A549 (cell line): Measurements from ENCODE around the gene ATP1B3. TPM values are rescaled to one million over a fixed set of nuclear protein-coding genes. Genes with fewer than 3 reads are reported as not detected.

Experiments
- ATAC-seq, 2 experiments: fragments of 200-7000 bp in 1 of 2; fragments of >200 bp in 1 of 2; cut with Nextera tagmentation in 1 of 2; cut with Tn5 transposase in 1 of 2; 3 replicates each; pipeline versions ENCODE4 v1.8.0 to v1.9.1; 2018 to 2020; ENCODE audit warnings: mild to moderate bottlenecking in 1 of 2, moderate library complexity in 1 of 2
- CTCF ChIA-PET: fragments of 300-600 bp; sonication (Branson Sonifier 250); formaldehyde crosslinking; extraction: SDS; loops from one replicate; lab custom pipeline; 2021; ENCODE audit warnings: antibody characterized with exemption, inconsistent platforms; lab: Yijun Ruan, JAX
- POLR2A ChIA-PET: fragments of 350-600 bp; formaldehyde crosslinking; extraction: SDS; loops from one replicate; lab custom pipeline; 2021; ENCODE audit warnings: antibody characterized with exemption, inconsistent platforms; lab: Yijun Ruan, JAX
- DNase-seq, 2 experiments: peaks; one replicate each; pipeline versions ENCODE4 v3.0.0 to v3.0.0-alpha.2; 2011 to 2016; ENCODE audit warnings: low read depth in 1 of 2, low spot score in 1 of 2
- FAIRE-seq: peaks from 2 replicates; lab custom pipeline; 2011; peaks lifted over from hg19 to GRCh38; lab: Jason Lieb, UNC
- H3K27ac ChIP-seq, 2 experiments: fragments of >200 bp; sonication (Bioruptor Twin); formaldehyde crosslinking; 3 replicates each; pipeline ENCODE4 v1.5.1; 2016 to 2017
- H3K4me1 ChIP-seq: fragments of >200 bp; sonication (Bioruptor Twin); formaldehyde crosslinking; 3 replicates; pipeline ENCODE4 v1.6.1; 2016
- H3K4me2 ChIP-seq: fragments of >200 bp; sonication (Bioruptor Twin); formaldehyde crosslinking; 3 replicates; pipeline ENCODE4 v1.6.1; 2016
- H3K4me3 ChIP-seq: fragments of >200 bp; sonication (Bioruptor Twin); formaldehyde crosslinking; 3 replicates; pipeline ENCODE4 v1.5.1; 2016
- H3K9me3 ChIP-seq: fragments of >200 bp; sonication (Bioruptor Twin); formaldehyde crosslinking; 3 replicates; pipeline ENCODE4 v1.6.1; 2016
- ATOH8 ChIP-seq: fragments of 250-450 bp; sonication (Bioruptor Pico); IDR thresholded peaks from 2 replicates; pipeline ENCODE4 v1.5.0; 2020; ENCODE audit warnings: low read depth, mild to moderate bottlenecking, moderate library complexity
- BHLHE40 ChIP-seq: IDR thresholded peaks from 2 replicates; pipeline ENCODE4 v1.6.1; 2012; ENCODE audit warnings: low read depth, low read length, inconsistent platforms
- CBX8 ChIP-seq: fragments of 200-600 bp; sonication (generic); IDR thresholded peaks from 2 replicates; pipeline ENCODE4 v1.6.1; 2016
- CEBPB ChIP-seq, 2 experiments: fragments of >200 bp in 1 of 2; sonication (Bioruptor Twin) in 1 of 2; formaldehyde crosslinking in 1 of 2; IDR thresholded peaks; 2 replicates each; pipeline ENCODE4 v1.6.1; 2012 to 2016
- CHD4 ChIP-seq: fragments of 200-600 bp; sonication (generic); IDR thresholded peaks from 2 replicates; pipeline ENCODE4 v1.6.1; 2016; ENCODE audit warnings: antibody characterized with exemption, mild to moderate bottlenecking, borderline replicate concordance
- CTCF ChIP-seq: fragments of >200 bp; sonication (Bioruptor Twin); formaldehyde crosslinking; IDR thresholded peaks from 3 replicates; pipeline ENCODE4 v1.5.1; 2016
- ELK1 ChIP-seq: fragments of 150-350 bp; IDR thresholded peaks from 2 replicates; pipeline ENCODE4 v1.6.1; 2014; ENCODE audit warnings: low read depth, mild to moderate bottlenecking, low read length
- FOSB ChIP-seq: fragments of 250-450 bp; sonication (Bioruptor Pico); IDR thresholded peaks from 2 replicates; pipeline ENCODE4 v1.5.0; 2020; ENCODE audit warnings: mild to moderate bottlenecking, moderate library complexity
- FOXS1 ChIP-seq: fragments of 250-450 bp; sonication (Bioruptor Pico); IDR thresholded peaks from 2 replicates; pipeline ENCODE4 v1.5.0; 2020; ENCODE audit warnings: mild to moderate bottlenecking, moderate library complexity
- GATA3 ChIP-seq: IDR thresholded peaks from 2 replicates; pipeline ENCODE4 v1.6.1; 2012; ENCODE audit warnings: borderline replicate concordance
- HES2 ChIP-seq: fragments of >200 bp; sonication (Bioruptor Twin); formaldehyde crosslinking; IDR thresholded peaks from 2 replicates; pipeline ENCODE4 v1.6.1; 2016
- HMGXB4 ChIP-seq: fragments of 250-450 bp; sonication (Bioruptor Pico); IDR thresholded peaks from 2 replicates; pipeline ENCODE4 v1.5.0; 2021; ENCODE audit warnings: mild to moderate bottlenecking, moderate library complexity, borderline replicate concordance
- HOXA7 ChIP-seq: fragments of 250-450 bp; sonication (Bioruptor Pico); IDR thresholded peaks from 2 replicates; pipeline ENCODE4 v1.5.0; 2020; ENCODE audit warnings: mild to moderate bottlenecking, moderate library complexity
- HOXB5 ChIP-seq: fragments of 250-450 bp; sonication (Bioruptor Pico); IDR thresholded peaks from 2 replicates; pipeline ENCODE4 v1.5.0; 2020; ENCODE audit warnings: mild to moderate bottlenecking, moderate library complexity
- JUN ChIP-seq, 2 experiments: fragments of >200 bp; sonication (Bioruptor Twin); formaldehyde crosslinking; IDR thresholded peaks; 2 replicates in 1 of 2; 3 replicates in 1 of 2; pipeline ENCODE4 v1.6.1; 2016 to 2017
- JUNB ChIP-seq: fragments of >200 bp; sonication (Bioruptor Twin); formaldehyde crosslinking; IDR thresholded peaks from 2 replicates; pipeline ENCODE4 v1.6.1; 2016
- KDM1A ChIP-seq: fragments of 200-600 bp; sonication (generic); IDR thresholded peaks from 2 replicates; pipeline ENCODE4 v1.6.1; 2016; ENCODE audit warnings: low read depth, mild to moderate bottlenecking
- KDM5A ChIP-seq: fragments of 200-600 bp; sonication (generic); IDR thresholded peaks from 2 replicates; pipeline ENCODE4 v1.6.1; 2016; ENCODE audit warnings: antibody characterized with exemption, mild to moderate bottlenecking
- MAX ChIP-seq: IDR thresholded peaks from 2 replicates; pipeline ENCODE4 v1.6.1; 2012
- MYC ChIP-seq: IDR thresholded peaks from 2 replicates; pipeline ENCODE4 v1.6.1; 2012; ENCODE audit warnings: mild to moderate bottlenecking, inconsistent platforms, low read length, improper control_type of control experiment, borderline replicate concordance
- POLR2AphosphoS2 ChIP-seq: conservative IDR thresholded peaks from 2 replicates; pipeline ENCODE4 v1.6.1; 2012; ENCODE audit warnings: low read length, improper control_type of control experiment, inconsistent platforms
- RARB ChIP-seq: fragments of 250-450 bp; sonication (Bioruptor Pico); IDR thresholded peaks from 2 replicates; pipeline ENCODE4 v1.8.0; 2021; ENCODE audit warnings: mild to moderate bottlenecking, moderate library complexity
- TP53 ChIP-seq: fragments of 250-450 bp; sonication (Bioruptor Pico); IDR thresholded peaks from 2 replicates; pipeline ENCODE4 v1.5.0; 2021; ENCODE audit warnings: mild to moderate bottlenecking, moderate library complexity
- USF2 ChIP-seq: fragments of 450-650 bp; IDR thresholded peaks from 2 replicates; pipeline ENCODE4 v1.6.1; 2014; ENCODE audit warnings: antibody characterized with exemption
- ZFP36 ChIP-seq: fragments of 450-650 bp; IDR thresholded peaks from 2 replicates; pipeline ENCODE4 v1.6.1; 2014; ENCODE audit warnings: borderline replicate concordance; ENCODE audit not compliant: partially characterized antibody
- WGBS: methylation state at CpG from one replicate; pipeline ENCODE4 v1.1.6; 2017; ENCODE audit errors: missing lambda C conversion rate; 5-methylcytosine and 5-hydroxymethylcytosine counted together
- polyA plus RNA-seq, 4 experiments: library from polyadenylated mRNA; depleted of rRNA in 3 of 4; stranded (reverse); fragments of >200 nt; fragmentation: RNase III in 1 of 4; extraction: RNeasy Plus Mini Kit Qiagen cat#74134 plus additional on column Dnase treatment in 1 of 4; gene quantifications; 2 replicates in 3 of 4; 3 replicates in 1 of 4; pipeline ENCODE4 v1.2.3, GENCODE V29; 2011 to 2017

Gene ATP1B3
- polyA plus RNA-seq, 2 of the 4 experiments (the other 2 are of a cell fraction): 230 to 306 TPM

GRCh38 chr3:141864281-141864970 is 12.0 kb upstream of the ATP1B3 start:
- Histone ChIP-seq H3K4me2 (no peak overlapping the region), H3K4me1 (no peaks in the 10 kb centered on the region), H3K9me3 (no peaks in the 10 kb centered on the region), H3K27ac (no peak overlapping the region), H3K4me3 (no peak overlapping the region)
- ChIA-PET CTCF (interaction anchor here (0.5 to 1.8 kb wide), 4 partner anchors 11 to 746 kb away, joined by 3 to 4 read pairs (median 3); no protein-coding TSS in a partner anchor), POLR2A (no interaction called here)
- ATAC-seq (no peak), DNase-seq (no peak), FAIRE-seq (no peak)
- no peak for TF ChIP-seq CEBPB (IDR thresholded peaks at IDR 0.05)
- TF ChIP-seq HMGXB4 (CRISPR knock-in tag): no peak
- TF ChIP-seq GATA3: no peak
- TF ChIP-seq CHD4: no peak
- 46% methylated on average over 4 of the region's 4 CpGs for WGBS

- no peak for FAIRE-seq
- CTCF ChIA-PET: interaction anchor here (0.9 to 1.8 kb wide), 3 partner anchors 10 to 288 kb away, joined by 3 to 4 read pairs (median 3); no protein-coding TSS in a partner anchor
- no peak overlapping the region for H3K4me3 ChIP-seq
Observed at GRCh38 chr3:141865101-141865500, 11.3 kb upstream of the ATP1B3 start.

GRCh38 chr3:141870091-141870687 is 6.3 kb upstream of the ATP1B3 start:
- H3K4me3 ChIP-seq: no peak overlapping the region
- ATAC-seq (no peak), FAIRE-seq (no peak), DNase-seq (no peak)
- no peak overlapping the region for H3K4me2 ChIP-seq
- H3K4me1 ChIP-seq: no peaks in the 10 kb centered on the region; the same call in 2 of the 3 replicates
- ChIA-PET POLR2A (no interaction called here), CTCF (interaction anchor here (0.7 to 1.1 kb wide), 2 partner anchors 44 to 345 kb away, joined by 3 to 4 read pairs; no protein-coding TSS in a partner anchor)
- H3K9me3 ChIP-seq: no peaks in the 10 kb centered on the region
- no peak overlapping the region for H3K27ac ChIP-seq
- 73% methylated on average over 6 of the region's 6 CpGs for WGBS
- TF ChIP-seq ZFP36: no peak
- TF ChIP-seq HOXB5 (CRISPR knock-in tag): no peak
- TF ChIP-seq FOSB (CRISPR knock-in tag): no peak
- no peak for TF ChIP-seq TP53
- no peak for TF ChIP-seq CBX8
- no peak for TF ChIP-seq HOXA7 (CRISPR knock-in tag)
- TF ChIP-seq CTCF: no peak
- TF ChIP-seq MAX: no peak
- no peak for TF ChIP-seq CHD4
- TF ChIP-seq KDM5A: no peak
- TF ChIP-seq BHLHE40: no peak
- no peak for TF ChIP-seq ATOH8
- no peak for TF ChIP-seq JUNB

More at GRCh38 chr3:141865101-141865500, 11.3 kb upstream of the ATP1B3 start:
- Histone ChIP-seq H3K4me1 (no peaks in the 10 kb centered on the region), H3K9me3 (no peaks in the 10 kb centered on the region), H3K27ac (no peak overlapping the region), H3K4me2 (no peak overlapping the region)
- POLR2A ChIA-PET: no interaction called here
- 88% methylated on average over 9 of the region's 9 CpGs for WGBS
- ATAC-seq (no peak), DNase-seq (no peak)
- TF ChIP-seq KDM5A (no peak), BHLHE40 (no peak), FOXS1 (no peak), HES2 (no peak), ELK1 (no peak), TP53 (no peak), JUN (IDR thresholded peaks at IDR 0.05) (no peak), KDM1A (no peak), MYC (no peak), RARB (CRISPR knock-in tag) (no peak), POLR2AphosphoS2 (no peak), USF2 (no peak)
